KMS-11 (cell line): Measurements from ENCODE around the gene RHD.
"Not testable (repeated sequence)": the region's sequence is repeated elsewhere in the genome, so short reads cannot be mapped to it uniquely, and the experiment has no call there.

Experiments used
- H2AFZ ChIP-seq: fragments of 200-600 bp; sonication (generic); 2 replicates; pipeline ENCODE4 v1.6.1; 2016; ENCODE audit warnings: antibody characterized with exemption, mixed run types, low read depth
- H3K27ac ChIP-seq: fragments of 200-600 bp; sonication (generic); 2 replicates; pipeline ENCODE4 v1.6.1; 2016; ENCODE audit warnings: mild to moderate bottlenecking, mixed run types
- H3K27me3 ChIP-seq: fragments of 200-600 bp; sonication (generic); 2 replicates; pipeline ENCODE4 v1.6.1; 2017; ENCODE audit warnings: mild to moderate bottlenecking, low read depth, mixed run types, moderate library complexity; ENCODE audit not compliant: insufficient read depth
- H3K36me3 ChIP-seq: fragments of 200-600 bp; sonication (generic); 2 replicates; pipeline ENCODE4 v1.6.1; 2017; ENCODE audit warnings: mild to moderate bottlenecking, mixed run types; ENCODE audit not compliant: insufficient read depth
- H3K4me1 ChIP-seq: fragments of 200-600 bp; sonication (generic); 2 replicates; pipeline ENCODE4 v1.6.1; 2016; ENCODE audit warnings: mild to moderate bottlenecking, low read depth, mixed run types; ENCODE audit not compliant: poor library complexity, severe bottlenecking
- H3K4me2 ChIP-seq: fragments of 200-600 bp; sonication (generic); 2 replicates; pipeline ENCODE4 v1.7.0; 2016; ENCODE audit warnings: mild to moderate bottlenecking, mixed run types
- H3K4me3 ChIP-seq: fragments of 200-600 bp; sonication (generic); IDR thresholded peaks from 2 replicates; pipeline ENCODE4 v1.6.1; 2017; ENCODE audit warnings: low read depth, low read length, mixed read lengths; ENCODE audit not compliant: insufficient read depth
- H3K79me2 ChIP-seq: fragments of 200-600 bp; sonication (generic); 2 replicates; pipeline ENCODE4 v1.6.1; 2016; ENCODE audit warnings: low read depth, mixed run types; ENCODE audit not compliant: insufficient read depth
- H3K9ac ChIP-seq: fragments of 200-600 bp; sonication (generic); 2 replicates; pipeline ENCODE4 v1.6.1; 2016; ENCODE audit warnings: mild to moderate bottlenecking, mixed run types
- H4K20me1 ChIP-seq: fragments of 200-600 bp; sonication (generic); 2 replicates; pipeline ENCODE4 v1.6.1; 2016; ENCODE audit warnings: mild to moderate bottlenecking, mixed run types; ENCODE audit not compliant: insufficient read depth

RHD gene

GRCh38 chr1:25268143-25268760, 4.1 kb upstream of the RHD start:
- H3K4me3 ChIP-seq, H3K79me2 ChIP-seq, H3K9ac ChIP-seq, H3K27me3 ChIP-seq, H4K20me1 ChIP-seq, H3K4me1 ChIP-seq, H3K36me3 ChIP-seq: not testable (repeated sequence)
- Histone ChIP-seq H2AFZ (peak overlapping the region; percentile 64; the same call in 1 of the 2 replicates), H3K4me2 (peak overlapping the region; percentile 55), H3K27ac (peak overlapping the region; percentile 80; the same call in 1 of the 2 replicates)

DNA sequence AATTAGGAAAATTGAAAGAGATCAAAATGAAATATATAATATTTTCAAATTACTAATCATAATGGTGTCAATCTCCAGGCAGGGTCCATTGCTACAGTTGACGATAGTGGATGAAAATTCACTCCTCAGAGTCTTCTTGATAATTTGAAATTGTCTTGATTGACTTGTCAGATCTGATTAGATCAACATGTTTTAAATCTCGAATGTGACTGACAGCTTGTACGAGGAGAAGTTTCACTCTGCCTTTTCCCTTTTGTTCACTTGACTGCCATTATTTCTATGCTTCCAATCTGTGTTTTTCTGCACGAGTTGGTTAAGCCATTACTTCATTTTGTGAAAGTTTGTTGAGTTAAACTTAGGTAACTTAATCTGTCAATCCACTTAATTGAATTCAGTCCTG, 3.3 kb downstream of the RHD start:
- H4K20me1 ChIP-seq, H3K9ac ChIP-seq, H3K79me2 ChIP-seq, H3K36me3 ChIP-seq, H2AFZ ChIP-seq, H3K27ac ChIP-seq, H3K4me1 ChIP-seq, H3K4me3 ChIP-seq, H3K27me3 ChIP-seq, H3K4me2 ChIP-seq: not testable (repeated sequence)

DNA sequence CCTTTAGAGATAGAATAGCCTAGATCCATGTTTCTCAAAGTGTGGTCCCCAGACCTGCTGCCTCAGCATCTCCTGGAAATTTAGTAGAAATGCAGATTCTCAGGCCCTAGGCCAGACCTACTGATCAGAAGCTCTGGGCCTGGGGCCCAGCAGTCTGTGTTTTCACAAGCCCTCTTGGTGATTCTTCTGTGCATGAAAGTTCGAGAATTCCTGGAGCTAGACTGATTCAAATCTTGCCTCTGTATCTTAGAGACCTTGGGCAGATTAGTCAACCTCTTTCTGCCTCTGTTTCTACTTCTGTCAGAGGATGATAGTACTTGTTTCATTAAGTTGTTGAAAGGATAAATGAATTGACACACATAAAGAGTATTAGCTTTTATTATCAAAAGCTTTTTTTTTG, 5.0 kb downstream of the RHD start:
- not testable (repeated sequence) for H3K36me3 ChIP-seq, H3K27ac ChIP-seq, H4K20me1 ChIP-seq, H3K27me3 ChIP-seq, H3K9ac ChIP-seq, H3K4me2 ChIP-seq, H2AFZ ChIP-seq, H3K79me2 ChIP-seq, H3K4me3 ChIP-seq, H3K4me1 ChIP-seq

DNA sequence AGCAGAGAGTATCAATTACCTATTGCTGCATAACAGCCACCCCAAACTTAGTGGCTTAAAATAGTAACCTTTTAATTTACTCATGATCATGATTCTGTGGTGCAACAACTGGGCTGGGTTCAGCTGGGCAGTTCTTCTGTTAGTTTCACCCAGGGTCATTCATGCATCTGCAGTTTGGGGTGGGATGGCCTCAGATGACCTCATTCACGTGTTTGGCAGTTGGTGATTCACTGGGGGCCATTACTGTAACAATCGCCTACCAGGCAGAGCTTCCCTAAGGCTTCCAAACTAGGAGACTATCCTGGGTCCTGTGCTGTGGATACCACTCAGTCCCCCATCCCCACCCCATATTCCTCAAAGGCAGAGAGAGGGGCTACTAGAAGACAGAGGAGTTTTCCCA, 6.0 kb downstream of the RHD start:
- H3K9ac ChIP-seq, H3K36me3 ChIP-seq, H3K27ac ChIP-seq, H2AFZ ChIP-seq, H4K20me1 ChIP-seq, H3K4me1 ChIP-seq, H3K4me3 ChIP-seq, H3K27me3 ChIP-seq, H3K79me2 ChIP-seq, H3K4me2 ChIP-seq: not testable (repeated sequence)

DNA sequence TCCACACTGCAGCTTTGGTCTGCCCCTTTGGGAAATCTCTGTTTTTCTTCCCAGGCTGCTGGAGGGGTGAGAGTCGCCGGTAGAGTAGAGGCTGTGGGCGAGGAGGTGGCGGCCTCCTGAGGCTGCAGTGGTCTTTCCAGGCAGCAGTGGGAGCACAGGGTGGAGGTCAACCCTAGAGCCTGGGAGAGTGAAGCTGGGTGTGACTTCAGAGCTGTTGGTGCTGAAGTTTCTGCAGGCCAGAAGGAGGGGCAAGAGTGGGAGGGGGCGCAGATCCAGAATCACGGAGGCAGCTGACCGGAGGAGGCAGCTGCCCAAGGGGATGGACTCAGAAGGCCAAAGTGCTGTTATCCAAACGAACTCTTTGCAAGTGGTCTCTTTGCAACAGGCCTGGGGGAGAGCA, 6.5 kb downstream of the RHD start:
- not testable (repeated sequence) for H4K20me1 ChIP-seq, H3K36me3 ChIP-seq, H3K4me2 ChIP-seq, H3K9ac ChIP-seq, H3K4me1 ChIP-seq, H3K27me3 ChIP-seq, H2AFZ ChIP-seq, H3K27ac ChIP-seq, H3K79me2 ChIP-seq, H3K4me3 ChIP-seq

DNA sequence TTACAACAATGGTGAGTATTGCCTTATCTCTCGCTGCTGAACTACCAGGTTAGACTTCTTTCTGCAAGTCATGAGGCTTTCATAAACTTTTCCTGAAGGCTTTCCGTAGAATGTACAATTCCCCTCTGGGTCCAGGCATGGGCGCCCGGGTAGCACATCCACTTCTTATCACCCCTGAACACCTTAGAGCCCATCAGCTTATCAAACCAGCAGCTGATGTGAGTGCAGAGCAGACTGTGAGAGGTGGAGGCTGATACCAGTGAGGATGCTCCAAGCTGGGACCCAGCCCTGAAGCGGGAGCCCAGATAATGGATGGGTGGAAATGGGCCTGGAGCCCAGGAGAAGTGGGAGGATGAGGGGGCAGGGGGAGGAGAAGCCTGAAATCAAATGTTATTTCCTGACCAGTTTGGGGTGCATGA, 7.4 kb downstream of the RHD start:
- not testable (repeated sequence) for H2AFZ ChIP-seq, H4K20me1 ChIP-seq, H3K4me1 ChIP-seq, H3K36me3 ChIP-seq, H3K4me3 ChIP-seq, H3K27ac ChIP-seq, H3K27me3 ChIP-seq, H3K4me2 ChIP-seq, H3K9ac ChIP-seq, H3K79me2 ChIP-seq

DNA sequence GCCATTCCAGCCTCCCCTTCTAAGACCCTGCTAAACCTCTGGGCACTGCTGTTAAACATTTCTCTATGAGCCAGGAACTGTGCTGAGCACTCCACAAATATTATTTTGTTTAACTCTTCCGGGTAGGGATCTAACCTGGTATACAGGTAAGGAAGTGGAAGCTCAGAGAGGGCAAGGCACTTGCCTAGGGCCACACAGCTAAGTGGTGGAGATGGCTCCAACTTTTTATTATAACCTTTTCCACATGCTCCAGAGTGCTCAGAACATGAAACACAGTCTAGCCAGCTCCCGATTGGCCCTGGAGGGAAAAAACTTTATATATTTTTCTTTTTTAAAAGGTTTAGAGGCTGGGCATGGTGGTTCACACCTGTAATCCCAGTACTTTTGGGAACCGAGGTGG, 13.6 kb downstream of the RHD start:
- not testable (repeated sequence) for H3K4me3 ChIP-seq, H3K4me1 ChIP-seq, H4K20me1 ChIP-seq, H3K9ac ChIP-seq, H3K36me3 ChIP-seq, H3K79me2 ChIP-seq, H3K4me2 ChIP-seq, H2AFZ ChIP-seq, H3K27me3 ChIP-seq, H3K27ac ChIP-seq

DNA sequence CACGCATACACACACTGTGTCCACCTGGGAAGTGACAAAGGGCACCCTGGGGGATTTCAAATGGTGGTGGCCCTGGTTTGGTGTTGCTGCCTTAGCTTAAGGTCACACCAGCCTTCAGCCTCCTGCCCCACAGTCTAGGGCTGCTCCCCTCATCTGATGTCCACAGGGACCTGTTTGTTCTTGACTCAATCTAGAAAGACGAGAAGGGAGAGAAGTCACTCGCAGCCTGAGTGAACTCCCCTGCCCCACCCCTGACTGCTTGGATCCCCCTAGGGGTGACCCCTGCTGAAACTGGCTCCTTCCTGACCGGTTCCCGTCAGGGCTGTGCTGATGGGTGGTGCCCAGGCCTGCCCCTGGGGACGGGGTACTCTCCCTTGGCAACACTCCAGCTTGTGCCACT, 14.9 kb downstream of the RHD start:
- not testable (repeated sequence) for H3K79me2 ChIP-seq, H3K27ac ChIP-seq, H3K36me3 ChIP-seq, H3K27me3 ChIP-seq, H3K4me1 ChIP-seq, H2AFZ ChIP-seq, H3K4me3 ChIP-seq, H4K20me1 ChIP-seq, H3K9ac ChIP-seq, H3K4me2 ChIP-seq

GRCh38 chr1:25288573-25289101, 16.3 kb downstream of the RHD start:
- not testable (repeated sequence) for H3K9ac ChIP-seq, H3K27ac ChIP-seq, H3K36me3 ChIP-seq, H4K20me1 ChIP-seq, H3K27me3 ChIP-seq, H3K4me3 ChIP-seq, H3K4me2 ChIP-seq, H2AFZ ChIP-seq, H3K4me1 ChIP-seq, H3K79me2 ChIP-seq

GRCh38 chr1:25290043-25290442, 17.7 kb downstream of the RHD start:
- not testable (repeated sequence) for H3K4me2 ChIP-seq, H3K36me3 ChIP-seq, H3K4me3 ChIP-seq, H3K79me2 ChIP-seq, H3K27ac ChIP-seq, H3K4me1 ChIP-seq, H3K9ac ChIP-seq, H3K27me3 ChIP-seq, H4K20me1 ChIP-seq, H2AFZ ChIP-seq

GRCh38 chr1:25293426-25293825, 21.1 kb downstream of the RHD start:
- H3K4me2 ChIP-seq, H4K20me1 ChIP-seq, H3K27me3 ChIP-seq, H3K27ac ChIP-seq, H3K9ac ChIP-seq, H3K4me3 ChIP-seq, H3K4me1 ChIP-seq, H2AFZ ChIP-seq, H3K36me3 ChIP-seq, H3K79me2 ChIP-seq: not testable (repeated sequence)
